HepG2 (cell line): ENCODE results near the gene GYS1. TPM values are rescaled to one million over a fixed set of nuclear protein-coding genes. Genes with fewer than 3 reads are reported as not detected.

Source experiments
- ATF4 ChIP-seq, 2 experiments: fragments of 450-650 bp in 1 of 2; sonication (generic) in 1 of 2; formaldehyde crosslinking; IDR thresholded peaks; 2 replicates each; pipeline versions ENCODE4 v1.5.0 to v1.8.0; 2020 to 2022; ENCODE audit warnings: mild to moderate bottlenecking in 1 of 2, missing genetic modification reagents in 1 of 2
- JUNB ChIP-seq: sonication (generic); formaldehyde crosslinking; IDR thresholded peaks from 2 replicates; pipeline ENCODE4 v1.8.0; 2022; ENCODE audit warnings: missing genetic modification reagents, mild to moderate bottlenecking, borderline replicate concordance
- POLR2A ChIP-seq, 2 experiments: IDR thresholded peaks; 2 replicates each; pipeline ENCODE4 v1.6.1; 2011; ENCODE audit warnings: low read depth in 2 of 2, low read length in 2 of 2, mild to moderate bottlenecking in 1 of 2, moderate library complexity in 1 of 2; ENCODE audit not compliant: insufficient read depth in 1 of 2
- TAF1 ChIP-seq: sonication (generic); formaldehyde crosslinking; IDR thresholded peaks from 2 replicates; pipeline ENCODE4 v1.4.0; 2020; ENCODE audit warnings: missing genetic modification reagents
- ZBTB7B ChIP-seq: sonication (generic); formaldehyde crosslinking; IDR thresholded peaks from 2 replicates; pipeline ENCODE4 v1.4.0; 2020; ENCODE audit warnings: missing genetic modification reagents
- ZNF280D ChIP-seq: sonication (generic); formaldehyde crosslinking; IDR thresholded peaks from 2 replicates; pipeline ENCODE4 v1.5.1; 2020; ENCODE audit warnings: mild to moderate bottlenecking, missing genetic modification reagents
- ZNF589 ChIP-seq: sonication (generic); formaldehyde crosslinking; conservative IDR thresholded peaks from 2 replicates; pipeline ENCODE4 v1.8.0; 2022; ENCODE audit warnings: mild to moderate bottlenecking, moderate library complexity, missing genetic modification reagents
- polyA plus RNA-seq, 8 experiments: library from polyadenylated mRNA; depleted of rRNA in 3 of 8; stranded (reverse) in 7 of 8; unstranded in 1 of 8; fragments of >200 nt; fragmentation: Illumina TruSeq in 4 of 8; extraction: Trizol in 4 of 8; gene quantifications; 2 replicates each; pipeline versions ENCODE4 v1.2.1 to v1.2.3, GENCODE V29; 2011 to 2016; ENCODE audit warnings: low read depth in 4 of 8, missing spikeins in 1 of 8, mixed read lengths in 1 of 8; ENCODE audit not compliant: insufficient read depth in 1 of 8
- total RNA-seq, 5 experiments: library from RNA; depleted of rRNA; stranded (reverse); fragments of >200 nt; fragmentation: Illumina TruSeq; extraction: Trizol; gene quantifications; 2 replicates each; pipeline ENCODE4 v1.2.3, GENCODE V29; 2016; ENCODE audit warnings: low read depth in 1 of 5
- TF ChIP-seq, protein P1 (sequence below): IDR thresholded peaks from 2 replicates; pipeline ENCODE4 v1.6.1; 2016; ENCODE audit warnings: missing compliant biosample characterization, missing genetic modification reagents, borderline replicate concordance
- TF ChIP-seq, protein P2 (sequence below): IDR thresholded peaks from 2 replicates; pipeline ENCODE4 v1.6.1; 2012; ENCODE audit warnings: inconsistent platforms
- TF ChIP-seq, protein P3 (sequence below): sonication (generic); formaldehyde crosslinking; IDR thresholded peaks from 2 replicates; pipeline ENCODE4 v1.4.0; 2020; ENCODE audit warnings: missing genetic modification reagents

Gene GYS1
- total and polyA plus RNA-seq, 2 of the 13 experiments (the other 11 are each of a cell fraction or from before 2014, with no cell fraction given): 18.4 to 42.1 TPM

DNA sequence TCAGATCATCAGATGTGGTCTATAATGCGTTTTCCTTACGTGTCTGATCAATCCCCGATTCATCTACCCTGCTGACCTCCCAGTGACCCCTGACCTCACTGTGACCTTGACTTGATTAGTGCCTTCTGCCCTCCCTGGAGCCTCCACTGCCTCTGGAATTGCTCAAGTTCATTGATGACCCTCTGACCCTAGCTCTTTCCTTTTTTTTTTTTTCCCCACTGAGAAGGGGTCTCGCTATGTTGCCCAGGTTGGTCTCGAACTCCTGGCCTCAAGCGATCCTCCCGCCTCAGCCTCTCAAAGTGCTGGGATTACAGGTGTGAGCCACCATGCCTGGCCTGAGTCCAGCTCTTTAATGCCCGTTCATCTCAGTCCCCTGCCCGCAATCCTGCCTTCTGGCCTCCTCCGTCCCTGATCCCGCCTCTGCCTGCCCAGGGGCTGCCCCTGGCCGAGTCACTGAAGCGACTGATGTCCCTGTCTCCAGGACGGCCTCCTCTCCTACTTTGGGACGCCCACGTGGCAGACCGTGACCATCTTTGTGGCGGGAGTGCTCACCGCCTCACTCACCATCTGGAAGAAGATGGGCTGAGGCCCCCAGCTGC is 32.0 kb downstream of the GYS1 start (continued):
- TF ChIP-seq, protein P1, sequence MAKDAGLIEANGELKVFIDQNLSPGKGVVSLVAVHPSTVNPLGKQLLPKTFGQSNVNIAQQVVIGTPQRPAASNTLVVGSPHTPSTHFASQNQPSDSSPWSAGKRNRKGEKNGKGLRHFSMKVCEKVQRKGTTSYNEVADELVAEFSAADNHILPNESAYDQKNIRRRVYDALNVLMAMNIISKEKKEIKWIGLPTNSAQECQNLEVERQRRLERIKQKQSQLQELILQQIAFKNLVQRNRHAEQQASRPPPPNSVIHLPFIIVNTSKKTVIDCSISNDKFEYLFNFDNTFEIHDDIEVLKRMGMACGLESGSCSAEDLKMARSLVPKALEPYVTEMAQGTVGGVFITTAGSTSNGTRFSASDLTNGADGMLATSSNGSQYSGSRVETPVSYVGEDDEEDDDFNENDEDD (CRISPR knock-in tag): peak; percentile 80; the same call in 1 of the 2 replicates
- TF ChIP-seq ATF4 (CRISPR knock-in tag; IDR thresholded peaks at IDR 0.05) (0 out of 4 replicates have a peak, but pooled peaks of 1 of the 2 experiments have one; percentile 21), ZNF280D (peak; percentile 28; the same call in 1 of the 2 replicates), JUNB (peak; percentile 71; the same call in 1 of the 2 replicates), TAF1 (peak; percentile 15; the same call in 1 of the 2 replicates), POLR2A (IDR thresholded peaks at IDR 0.05; ENCODE audit: insufficient read depth in 1 of 2, low read depth in 2 of 2, low read length in 2 of 2) (peak in 1 of 2 experiments; percentile 6; a peak in 1 of 4 replicates), ZBTB7B (CRISPR knock-in tag) (no peak), ZNF589 (CRISPR knock-in tag) (peak; percentile 73; the same call in 1 of the 2 replicates)
- TF ChIP-seq, protein P2, sequence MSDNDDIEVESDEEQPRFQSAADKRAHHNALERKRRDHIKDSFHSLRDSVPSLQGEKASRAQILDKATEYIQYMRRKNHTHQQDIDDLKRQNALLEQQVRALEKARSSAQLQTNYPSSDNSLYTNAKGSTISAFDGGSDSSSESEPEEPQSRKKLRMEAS: peak; percentile 83
- TF ChIP-seq, protein P3, sequence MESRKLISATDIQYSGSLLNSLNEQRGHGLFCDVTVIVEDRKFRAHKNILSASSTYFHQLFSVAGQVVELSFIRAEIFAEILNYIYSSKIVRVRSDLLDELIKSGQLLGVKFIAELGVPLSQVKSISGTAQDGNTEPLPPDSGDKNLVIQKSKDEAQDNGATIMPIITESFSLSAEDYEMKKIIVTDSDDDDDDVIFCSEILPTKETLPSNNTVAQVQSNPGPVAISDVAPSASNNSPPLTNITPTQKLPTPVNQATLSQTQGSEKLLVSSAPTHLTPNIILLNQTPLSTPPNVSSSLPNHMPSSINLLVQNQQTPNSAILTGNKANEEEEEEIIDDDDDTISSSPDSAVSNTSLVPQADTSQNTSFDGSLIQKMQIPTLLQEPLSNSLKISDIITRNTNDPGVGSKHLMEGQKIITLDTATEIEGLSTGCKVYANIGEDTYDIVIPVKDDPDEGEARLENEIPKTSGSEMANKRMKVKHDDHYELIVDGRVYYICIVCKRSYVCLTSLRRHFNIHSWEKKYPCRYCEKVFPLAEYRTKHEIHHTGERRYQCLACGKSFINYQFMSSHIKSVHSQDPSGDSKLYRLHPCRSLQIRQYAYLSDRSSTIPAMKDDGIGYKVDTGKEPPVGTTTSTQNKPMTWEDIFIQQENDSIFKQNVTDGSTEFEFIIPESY (CRISPR knock-in tag): peak; percentile 78
